ENCODE data around the gene EIF3A.

DNA sequence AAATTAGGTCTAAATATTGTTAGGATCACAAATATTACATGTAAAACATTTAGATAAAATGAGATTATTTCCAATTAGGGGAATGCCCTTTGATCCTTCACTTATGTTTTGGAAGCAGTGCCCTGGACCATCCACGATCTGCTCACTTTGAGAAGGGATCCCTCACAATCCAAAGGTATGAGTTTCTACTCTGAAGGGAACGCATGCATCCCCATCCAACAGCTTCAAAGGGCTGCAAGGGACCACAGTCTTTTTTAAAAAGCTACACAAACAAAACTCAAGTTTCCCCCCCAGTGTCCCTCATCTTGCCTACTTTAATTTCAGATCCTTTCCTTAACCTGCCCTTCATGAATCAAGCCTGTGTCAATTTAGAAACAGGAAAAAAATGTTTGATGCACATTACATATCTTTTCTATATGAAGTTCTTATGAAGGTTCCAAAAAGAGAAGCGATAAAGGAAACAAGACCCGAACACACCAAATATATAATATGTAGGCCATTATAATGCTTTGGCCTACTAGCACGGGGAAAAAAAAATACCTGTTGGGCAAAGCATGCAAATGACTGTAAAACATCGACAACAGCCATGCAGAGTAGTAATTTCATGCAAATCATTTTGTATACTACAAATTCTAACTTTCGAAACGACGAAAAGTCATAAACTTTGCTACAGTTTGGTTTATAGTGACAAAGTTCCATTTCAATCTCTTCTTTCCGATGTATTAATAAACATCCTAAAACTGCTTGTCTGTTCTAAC lies 2.0 kb downstream of the EIF3A start:
- no peak for TF ChIP-seq NFRKB (IDR thresholded peaks at IDR 0.05)
- no peak for TF ChIP-seq TARDBP (IDR thresholded peaks at IDR 0.05)
- no peak for TF ChIP-seq ZNF384 (IDR thresholded peaks at IDR 0.05)
- no peak for TF ChIP-seq BHLHE40 (IDR thresholded peaks at IDR 0.05; ENCODE audit: borderline replicate concordance)
- TF ChIP-seq, protein P1, sequence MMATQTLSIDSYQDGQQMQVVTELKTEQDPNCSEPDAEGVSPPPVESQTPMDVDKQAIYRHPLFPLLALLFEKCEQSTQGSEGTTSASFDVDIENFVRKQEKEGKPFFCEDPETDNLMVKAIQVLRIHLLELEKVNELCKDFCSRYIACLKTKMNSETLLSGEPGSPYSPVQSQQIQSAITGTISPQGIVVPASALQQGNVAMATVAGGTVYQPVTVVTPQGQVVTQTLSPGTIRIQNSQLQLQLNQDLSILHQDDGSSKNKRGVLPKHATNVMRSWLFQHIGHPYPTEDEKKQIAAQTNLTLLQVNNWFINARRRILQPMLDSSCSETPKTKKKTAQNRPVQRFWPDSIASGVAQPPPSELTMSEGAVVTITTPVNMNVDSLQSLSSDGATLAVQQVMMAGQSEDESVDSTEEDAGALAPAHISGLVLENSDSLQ (IDR thresholded peaks at IDR 0.05), result no peak
- no peak for TF ChIP-seq SP1 (IDR thresholded peaks at IDR 0.05)
- no peak for TF ChIP-seq FOXM1 (IDR thresholded peaks at IDR 0.05; ENCODE audit: borderline replicate concordance)
- no peak for TF ChIP-seq CTBP1 (IDR thresholded peaks at IDR 0.05; ENCODE audit: borderline replicate concordance)
- no peak for TF ChIP-seq HDGF (IDR thresholded peaks at IDR 0.05; ENCODE audit: borderline replicate concordance)
- TF ChIP-seq LEF1 (IDR thresholded peaks at IDR 0.05; ENCODE audit: borderline replicate concordance), result no peak
